ENCODE data around the gene ZCCHC18.
A peak's percentile ranks its signal among the peaks of the same experiment; 100 is the strongest.
"Not testable (repeated sequence)": the region's sequence is repeated elsewhere in the genome, so short reads cannot be mapped to it uniquely, and the experiment has no call there.

ZCCHC18 gene

GRCh38 chrX:104110491-104111240 is 1.7 kb upstream of the ZCCHC18 start:
- ATAC-seq: not testable (repeated sequence)

- TF ChIP-seq CREB5 (CRISPR knock-in tag; IDR thresholded peaks at IDR 0.05; ENCODE audit: low read depth) (no peak), RARB (CRISPR knock-in tag; IDR thresholded peaks at IDR 0.05) (no peak), TCF4 (CRISPR knock-in tag; IDR thresholded peaks at IDR 0.05; ENCODE audit: borderline replicate concordance) (no peak), ZFP3 (CRISPR knock-in tag; IDR thresholded peaks at IDR 0.05) (no peak), ARNTL (CRISPR knock-in tag; IDR thresholded peaks at IDR 0.05; ENCODE audit: borderline replicate concordance, low read depth) (no peak), ZFP30 (CRISPR knock-in tag; IDR thresholded peaks at IDR 0.05) (no peak), CSRNP3 (CRISPR knock-in tag; IDR thresholded peaks at IDR 0.05) (no peak), PPARA (CRISPR knock-in tag; IDR thresholded peaks at IDR 0.05; ENCODE audit: borderline replicate concordance) (no peak), ZC3H10 (CRISPR knock-in tag; IDR thresholded peaks at IDR 0.05) (no peak), TOX (CRISPR knock-in tag; IDR thresholded peaks at IDR 0.05; ENCODE audit: borderline replicate concordance) (no peak), ZNF8 (CRISPR knock-in tag; IDR thresholded peaks at IDR 0.05) (no peak), ISL1 (CRISPR knock-in tag; IDR thresholded peaks at IDR 0.05) (no peak)
- peak; percentile 85 for ATAC-seq
These were observed 1.1 kb downstream of the ZCCHC18 start for GRCh38 chrX:104113222-104113965.

- TF ChIP-seq CSDC2 (CRISPR knock-in tag; IDR thresholded peaks at IDR 0.05) (no peak), ZNF70 (CRISPR knock-in tag; IDR thresholded peaks at IDR 0.05) (no peak)
- ATAC-seq: no peak
These were observed 5.4 kb downstream of the ZCCHC18 start for GRCh38 chrX:104117759-104118158.

GRCh38 chrX:104118765-104119164 is 6.4 kb downstream of the ZCCHC18 start:
- TF ChIP-seq CSDC2 (CRISPR knock-in tag; IDR thresholded peaks at IDR 0.05) (no peak), GLIS3 (CRISPR knock-in tag; IDR thresholded peaks at IDR 0.05) (no peak), ZC3H10 (CRISPR knock-in tag; IDR thresholded peaks at IDR 0.05) (no peak), ISL1 (CRISPR knock-in tag; IDR thresholded peaks at IDR 0.05) (no peak), TCF4 (CRISPR knock-in tag; IDR thresholded peaks at IDR 0.05; ENCODE audit: borderline replicate concordance) (no peak), ZFP3 (CRISPR knock-in tag; IDR thresholded peaks at IDR 0.05) (no peak)
- ATAC-seq: no peak

- no peak for ATAC-seq
- TF ChIP-seq PPARA (CRISPR knock-in tag; IDR thresholded peaks at IDR 0.05; ENCODE audit: borderline replicate concordance) (no peak), ESRRG (CRISPR knock-in tag; IDR thresholded peaks at IDR 0.05) (no peak), TCF4 (CRISPR knock-in tag; IDR thresholded peaks at IDR 0.05; ENCODE audit: borderline replicate concordance) (no peak), ZFP30 (CRISPR knock-in tag; IDR thresholded peaks at IDR 0.05) (no peak), ARNTL (CRISPR knock-in tag; IDR thresholded peaks at IDR 0.05; ENCODE audit: borderline replicate concordance, low read depth) (no peak), ZFP3 (CRISPR knock-in tag; IDR thresholded peaks at IDR 0.05) (no peak), CSRNP3 (CRISPR knock-in tag; IDR thresholded peaks at IDR 0.05) (no peak), TOX (CRISPR knock-in tag; IDR thresholded peaks at IDR 0.05; ENCODE audit: borderline replicate concordance) (no peak), ZNF565 (CRISPR knock-in tag; conservative IDR thresholded peaks at IDR 0.05; ENCODE audit: low read depth) (no peak)
These were observed 10.5 kb downstream of the ZCCHC18 start for GRCh38 chrX:104122829-104123228.

- ATAC-seq: no peak
- TF ChIP-seq CREB5 (CRISPR knock-in tag; IDR thresholded peaks at IDR 0.05; ENCODE audit: low read depth) (no peak), ZFP3 (CRISPR knock-in tag; IDR thresholded peaks at IDR 0.05) (no peak), ESRRG (CRISPR knock-in tag; IDR thresholded peaks at IDR 0.05) (no peak), ZNF565 (CRISPR knock-in tag; conservative IDR thresholded peaks at IDR 0.05; ENCODE audit: low read depth) (no peak), CSRNP3 (CRISPR knock-in tag; IDR thresholded peaks at IDR 0.05) (no peak), ISL1 (CRISPR knock-in tag; IDR thresholded peaks at IDR 0.05) (no peak), ZC3H10 (CRISPR knock-in tag; IDR thresholded peaks at IDR 0.05) (no peak), OSR1 (CRISPR knock-in tag; IDR thresholded peaks at IDR 0.05) (no peak), RARB (CRISPR knock-in tag; IDR thresholded peaks at IDR 0.05) (no peak), CSDC2 (CRISPR knock-in tag; IDR thresholded peaks at IDR 0.05) (no peak), ARNTL (CRISPR knock-in tag; IDR thresholded peaks at IDR 0.05; ENCODE audit: borderline replicate concordance, low read depth) (no peak), SNAI2 (CRISPR knock-in tag; IDR thresholded peaks at IDR 0.05) (no peak), TCF4 (CRISPR knock-in tag; IDR thresholded peaks at IDR 0.05; ENCODE audit: borderline replicate concordance) (no peak)
These were observed 14.5 kb downstream of the ZCCHC18 start for GRCh38 chrX:104126856-104127255.

Data from SK-N-SH treated with all-trans-retinoic acid at 6 μM for 48 hours (cell line).